ENCODE measurements around the gene HGFAC.

The HGFAC gene

GRCh38 chr4:3483471-3483921 lies 41.7 kb downstream of the HGFAC start:
- TF ChIP-seq, protein P1, sequence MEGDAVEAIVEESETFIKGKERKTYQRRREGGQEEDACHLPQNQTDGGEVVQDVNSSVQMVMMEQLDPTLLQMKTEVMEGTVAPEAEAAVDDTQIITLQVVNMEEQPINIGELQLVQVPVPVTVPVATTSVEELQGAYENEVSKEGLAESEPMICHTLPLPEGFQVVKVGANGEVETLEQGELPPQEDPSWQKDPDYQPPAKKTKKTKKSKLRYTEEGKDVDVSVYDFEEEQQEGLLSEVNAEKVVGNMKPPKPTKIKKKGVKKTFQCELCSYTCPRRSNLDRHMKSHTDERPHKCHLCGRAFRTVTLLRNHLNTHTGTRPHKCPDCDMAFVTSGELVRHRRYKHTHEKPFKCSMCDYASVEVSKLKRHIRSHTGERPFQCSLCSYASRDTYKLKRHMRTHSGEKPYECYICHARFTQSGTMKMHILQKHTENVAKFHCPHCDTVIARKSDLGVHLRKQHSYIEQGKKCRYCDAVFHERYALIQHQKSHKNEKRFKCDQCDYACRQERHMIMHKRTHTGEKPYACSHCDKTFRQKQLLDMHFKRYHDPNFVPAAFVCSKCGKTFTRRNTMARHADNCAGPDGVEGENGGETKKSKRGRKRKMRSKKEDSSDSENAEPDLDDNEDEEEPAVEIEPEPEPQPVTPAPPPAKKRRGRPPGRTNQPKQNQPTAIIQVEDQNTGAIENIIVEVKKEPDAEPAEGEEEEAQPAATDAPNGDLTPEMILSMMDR (IDR thresholded peaks at IDR 0.05; ENCODE audit: low read depth, low read length, missing control alignments), result no peak
- no peak for DNase-seq (ENCODE audit: extremely low read depth, low read depth)
- H3K4me3 ChIP-seq (replicated peaks; ENCODE audit: low read depth, low read length), result no peak overlapping the region

GRCh38 chr4:3484057-3484973 lies 42.5 kb downstream of the HGFAC start:
- no peak for DNase-seq (ENCODE audit: extremely low read depth, low read depth)
- TF ChIP-seq, protein P1 (IDR thresholded peaks at IDR 0.05; ENCODE audit: low read depth, low read length, missing control alignments), result no peak
- no peak overlapping the region for H3K4me3 ChIP-seq (replicated peaks; ENCODE audit: low read depth, low read length)

- H3K4me3 ChIP-seq (replicated peaks; ENCODE audit: low read depth, low read length), result no peak overlapping the region
- no peak for DNase-seq (ENCODE audit: extremely low read depth, low read depth)
- TF ChIP-seq, protein P1 (IDR thresholded peaks at IDR 0.05; ENCODE audit: low read depth, low read length, missing control alignments), result no peak
Observed at GRCh38 chr4:3485011-3485791, 43.4 kb downstream of the HGFAC start.

- DNase-seq (ENCODE audit: extremely low read depth, low read depth), result no peak
- TF ChIP-seq, protein P1 (IDR thresholded peaks at IDR 0.05; ENCODE audit: low read depth, low read length, missing control alignments), result no peak
- H3K4me3 ChIP-seq (replicated peaks; ENCODE audit: low read depth, low read length), result no peak overlapping the region
Observed at GRCh38 chr4:3485886-3486540, 44.2 kb downstream of the HGFAC start.

GRCh38 chr4:3486541-3487540 lies 45.1 kb downstream of the HGFAC start:
- TF ChIP-seq, protein P1 (IDR thresholded peaks at IDR 0.05; ENCODE audit: low read depth, low read length, missing control alignments), result no peak

More at GRCh38 chr4:3486541-3487540, 45.1 kb downstream of the HGFAC start:
- H3K4me3 ChIP-seq (replicated peaks; ENCODE audit: low read depth, low read length), result no peak overlapping the region
- no peak for DNase-seq (ENCODE audit: extremely low read depth, low read depth)
